MCF 10A (cell line): ENCODE results near the gene IQCK. TPM values are rescaled to one million over a fixed set of nuclear protein-coding genes. Genes with fewer than 3 reads are reported as not detected.
"Not testable (repeated sequence)": the region's sequence is repeated elsewhere in the genome, so short reads cannot be mapped to it uniquely, and the experiment has no call there.

Source experiments
- BruUV-seq: library from RNA; stranded (reverse); fragments of 400-500 nt; replicated peaks from 2 replicates; lab custom pipeline; 2021; lab: Mats Ljungman, UMichigan
- CTCF ChIA-PET: fragments of 300-600 bp; sonication (Branson Sonifier 250); formaldehyde crosslinking; extraction: SDS; loops from one replicate; lab custom pipeline; 2021; ENCODE audit warnings: antibody characterized with exemption, inconsistent platforms; lab: Yijun Ruan, JAX
- POLR2A ChIA-PET: fragments of 300-600, 350-650 bp; sonication (Branson Sonifier 250); formaldehyde crosslinking; extraction: SDS; loops from one replicate; lab custom pipeline; 2020; ENCODE audit warnings: antibody characterized with exemption, inconsistent platforms; lab: Yijun Ruan, JAX
- DNase-seq: peaks from one replicate; pipeline ENCODE4 v3.0.0-alpha.2; 2018; ENCODE audit not compliant: unreplicated experiment
- H3K27ac Mint-ChIP-seq: one replicate; pipeline ENCODE4 v1.8.0; 2022; ENCODE audit warnings: mild to moderate bottlenecking, low read depth, mixed read lengths; ENCODE audit not compliant: unreplicated experiment
- H3K27me3 Mint-ChIP-seq: one replicate; pipeline ENCODE4 v1.8.0; 2022; ENCODE audit warnings: mixed read lengths; ENCODE audit not compliant: insufficient read depth, unreplicated experiment
- H3K36me3 Mint-ChIP-seq: one replicate; pipeline ENCODE4 v1.8.0; 2022; ENCODE audit warnings: mild to moderate bottlenecking, moderate library complexity, mixed read lengths; ENCODE audit not compliant: insufficient read depth, unreplicated experiment
- H3K4me1 Mint-ChIP-seq: one replicate; pipeline ENCODE4 v1.8.0; 2022; ENCODE audit warnings: mixed read lengths; ENCODE audit not compliant: insufficient read depth, unreplicated experiment
- H3K4me3 Mint-ChIP-seq: one replicate; pipeline ENCODE4 v1.8.0; 2022; ENCODE audit warnings: mild to moderate bottlenecking, moderate library complexity, mixed read lengths; ENCODE audit not compliant: unreplicated experiment
- H3K9me3 Mint-ChIP-seq: one replicate; pipeline ENCODE4 v1.8.0; 2022; ENCODE audit warnings: mixed read lengths; ENCODE audit not compliant: unreplicated experiment
- intact Hi-C: fragments of 100-400 bp; cut with micrococcal nuclease; formaldehyde crosslinking; loops from 2 replicates; pipeline ENCODE4 v1.14.1; 2022
- total RNA-seq: library from RNA; stranded (reverse); gene quantifications from 2 replicates; pipeline ENCODE4 v1.2.3, GENCODE V29; 2022
- TF ChIP-seq, protein P1 (sequence below): fragments of 200-600 bp; IDR thresholded peaks from one replicate; pipeline ENCODE4 v1.8.0; 2022; ENCODE audit warnings: antibody characterized with exemption, mild to moderate bottlenecking; ENCODE audit not compliant: unreplicated experiment

Gene IQCK
- total RNA-seq, 1 experiment from 2014 or later, result 5.9 TPM

DNA sequence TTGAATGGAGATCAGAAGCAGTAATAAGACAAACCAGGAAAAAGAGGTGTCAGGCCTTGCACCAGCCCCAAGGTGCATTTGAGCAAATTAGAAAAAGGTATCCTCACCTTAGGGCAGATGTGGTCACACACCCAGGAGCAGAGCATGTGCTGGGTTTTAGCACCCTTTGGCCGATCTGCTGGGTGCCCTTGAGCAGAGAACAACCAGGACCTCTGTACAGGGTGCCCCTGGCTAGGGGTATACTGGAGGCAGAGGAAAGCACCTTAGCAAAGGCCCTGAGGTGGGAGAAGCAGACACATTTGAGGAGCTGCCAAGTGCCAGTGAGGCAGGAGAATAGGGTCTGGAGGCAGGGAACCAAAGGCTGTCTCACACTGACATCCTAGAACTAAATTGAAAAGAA lies 67.0 kb downstream of the IQCK start:
- peaks cover 7% of the 10 kb centered on the region for H3K36me3 Mint-ChIP-seq
- intact Hi-C loops, result no loop called here

DNA sequence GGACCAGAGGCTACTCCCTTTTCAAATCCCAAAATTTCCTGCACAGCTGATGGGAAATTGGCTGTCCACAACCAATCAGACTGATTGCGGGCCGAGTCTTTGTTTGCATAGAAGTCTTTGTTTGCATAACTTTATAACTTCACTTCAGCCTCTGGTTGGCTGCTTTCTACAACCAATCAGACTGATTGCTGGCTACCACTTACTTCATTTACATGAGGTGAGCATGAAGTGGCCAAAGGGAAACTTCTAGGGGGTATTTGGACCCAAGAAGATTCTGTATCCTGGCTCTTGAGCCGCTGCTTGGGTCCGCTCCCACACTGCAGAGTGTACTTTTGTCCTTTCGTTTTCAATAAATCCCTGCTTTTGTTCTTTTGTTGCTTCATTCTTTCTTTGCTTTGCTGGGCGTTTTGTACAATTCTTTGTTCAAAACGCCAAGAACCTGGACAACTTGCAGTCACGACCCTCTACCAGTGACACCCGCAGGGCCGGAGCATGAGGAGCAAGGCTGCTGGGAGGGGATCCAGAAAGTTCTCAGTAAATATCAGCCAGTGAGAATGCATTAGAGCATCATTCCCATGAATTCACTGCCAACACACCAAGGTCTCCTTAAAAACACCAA lies 67.5 kb downstream of the IQCK start:
- Mint-ChIP-seq H3K4me1 (no peaks in the 10 kb centered on the region), H3K36me3 (peaks cover 7% of the 10 kb centered on the region), H3K27me3 (no peaks in the 10 kb centered on the region), H3K27ac (no peak overlapping the region), H3K9me3 (no peaks in the 10 kb centered on the region), H3K4me3 (no peak overlapping the region)
- intact Hi-C loops, result no loop called here
- ChIA-PET CTCF (no interaction called here), POLR2A (no interaction called here)
- DNase-seq, result no peak
- BruUV-seq, result no TSS peak
- TF ChIP-seq, protein P1, sequence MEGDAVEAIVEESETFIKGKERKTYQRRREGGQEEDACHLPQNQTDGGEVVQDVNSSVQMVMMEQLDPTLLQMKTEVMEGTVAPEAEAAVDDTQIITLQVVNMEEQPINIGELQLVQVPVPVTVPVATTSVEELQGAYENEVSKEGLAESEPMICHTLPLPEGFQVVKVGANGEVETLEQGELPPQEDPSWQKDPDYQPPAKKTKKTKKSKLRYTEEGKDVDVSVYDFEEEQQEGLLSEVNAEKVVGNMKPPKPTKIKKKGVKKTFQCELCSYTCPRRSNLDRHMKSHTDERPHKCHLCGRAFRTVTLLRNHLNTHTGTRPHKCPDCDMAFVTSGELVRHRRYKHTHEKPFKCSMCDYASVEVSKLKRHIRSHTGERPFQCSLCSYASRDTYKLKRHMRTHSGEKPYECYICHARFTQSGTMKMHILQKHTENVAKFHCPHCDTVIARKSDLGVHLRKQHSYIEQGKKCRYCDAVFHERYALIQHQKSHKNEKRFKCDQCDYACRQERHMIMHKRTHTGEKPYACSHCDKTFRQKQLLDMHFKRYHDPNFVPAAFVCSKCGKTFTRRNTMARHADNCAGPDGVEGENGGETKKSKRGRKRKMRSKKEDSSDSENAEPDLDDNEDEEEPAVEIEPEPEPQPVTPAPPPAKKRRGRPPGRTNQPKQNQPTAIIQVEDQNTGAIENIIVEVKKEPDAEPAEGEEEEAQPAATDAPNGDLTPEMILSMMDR, result no peak

More for the DNA sequence above, 67.0 kb downstream of the IQCK start:
- TF ChIP-seq, protein P1, result no peak
- ChIA-PET CTCF (no interaction called here), POLR2A (no interaction called here)
- no peak overlapping the region for H3K4me3 Mint-ChIP-seq
- no peaks in the 10 kb centered on the region for H3K9me3 Mint-ChIP-seq
- no peaks in the 10 kb centered on the region for H3K4me1 Mint-ChIP-seq
- DNase-seq, result no peak
- no peaks in the 10 kb centered on the region for H3K27me3 Mint-ChIP-seq
- no TSS peak for BruUV-seq
- H3K27ac Mint-ChIP-seq, result no peak overlapping the region

DNA sequence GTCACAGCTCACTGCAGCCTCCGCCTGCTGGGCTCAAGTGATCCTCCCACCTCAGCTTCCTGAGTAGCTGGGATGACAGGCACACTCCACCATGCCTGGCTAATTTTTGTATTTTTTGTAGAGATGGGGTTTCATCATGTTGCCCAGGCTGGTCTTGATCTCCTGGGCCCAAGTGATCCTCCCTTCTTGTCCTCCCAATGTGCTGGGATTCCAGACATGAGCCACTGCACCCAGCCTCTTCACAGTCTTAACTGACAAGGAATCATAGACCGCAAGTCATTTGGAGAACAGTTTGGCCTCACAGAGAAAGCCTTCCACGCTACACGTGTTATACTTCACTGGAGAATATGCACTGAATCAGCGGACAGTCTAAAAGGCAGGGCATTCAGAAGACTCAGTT lies 83.3 kb downstream of the IQCK start:
- DNase-seq, POLR2A ChIA-PET, H3K27ac Mint-ChIP-seq, CTCF ChIA-PET, H3K4me1 Mint-ChIP-seq, H3K9me3 Mint-ChIP-seq, intact Hi-C loops, BruUV-seq, H3K27me3 Mint-ChIP-seq, H3K4me3 Mint-ChIP-seq, H3K36me3 Mint-ChIP-seq: not testable (repeated sequence)

DNA sequence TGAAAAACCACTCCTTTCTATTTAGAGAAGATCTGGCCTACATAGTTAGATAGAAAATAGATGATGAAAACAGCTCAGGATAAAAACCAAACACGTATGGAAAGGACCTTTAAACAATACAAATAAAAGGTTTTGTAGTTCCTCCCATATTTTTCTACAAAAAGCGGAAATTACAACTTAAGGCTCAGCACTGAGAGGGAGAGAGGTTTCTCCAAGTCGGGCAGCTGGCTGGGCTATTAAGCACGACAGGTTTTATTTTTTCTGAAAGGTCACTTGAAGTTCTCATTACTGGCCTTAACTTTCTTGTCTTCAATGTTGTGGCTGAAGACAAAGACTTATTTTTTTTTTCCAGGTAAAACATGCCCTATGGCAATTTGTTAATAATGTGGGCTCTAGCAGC lies 83.8 kb downstream of the IQCK start:
- H3K36me3 Mint-ChIP-seq, BruUV-seq, H3K4me3 Mint-ChIP-seq, H3K4me1 Mint-ChIP-seq, H3K27me3 Mint-ChIP-seq, H3K9me3 Mint-ChIP-seq, intact Hi-C loops, CTCF ChIA-PET, POLR2A ChIA-PET, DNase-seq, H3K27ac Mint-ChIP-seq: not testable (repeated sequence)

DNA sequence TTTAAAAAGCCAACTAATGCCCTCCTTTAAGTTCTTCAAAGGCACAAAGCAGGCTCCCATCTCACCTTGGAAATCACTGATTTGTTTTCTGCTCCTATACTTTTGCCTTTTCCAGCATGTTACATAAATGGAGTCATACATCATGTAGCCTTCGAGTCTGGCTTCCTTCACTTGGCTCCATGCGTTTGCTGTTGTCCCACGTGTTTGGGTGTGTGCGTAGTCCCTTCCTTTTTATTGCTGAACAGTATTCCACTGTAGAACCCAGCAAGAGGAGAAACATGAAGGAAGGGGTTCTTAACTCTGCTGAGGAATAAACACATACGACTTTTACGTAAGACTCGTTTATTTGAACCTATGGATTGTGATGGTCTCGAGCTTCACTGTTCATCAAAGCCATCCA lies 84.5 kb downstream of the IQCK start:
- intact Hi-C loops, result no loop called here
- Mint-ChIP-seq H3K27ac (no peak overlapping the region), H3K27me3 (no peaks in the 10 kb centered on the region), H3K9me3 (no peaks in the 10 kb centered on the region), H3K4me1 (no peaks in the 10 kb centered on the region), H3K36me3 (no peaks in the 10 kb centered on the region), H3K4me3 (no peak overlapping the region)
- no peak for DNase-seq
- ChIA-PET POLR2A (no interaction called here), CTCF (interaction anchor here (1.3 kb wide), 1 partner anchor 219 kb away, joined by 3 read pairs; no protein-coding TSS in a partner anchor)
- TF ChIP-seq, protein P1, result no peak
- no TSS peak for BruUV-seq
